ENCODE data around the gene MRPS23.

Gene MRPS23

GRCh38 chr17:57803021-57803420 is 46.8 kb downstream of the MRPS23 start:
- no peak for DNase-seq (ENCODE audit: extremely low read depth in 1 of 2, low read depth in 1 of 2)

- no peak for DNase-seq (ENCODE audit: extremely low read depth in 1 of 2, low read depth in 1 of 2)
These were observed 48.7 kb downstream of the MRPS23 start for GRCh38 chr17:57801044-57801711.

- no peak for DNase-seq (ENCODE audit: extremely low read depth in 1 of 2, low read depth in 1 of 2)
These were observed 55.0 kb downstream of the MRPS23 start for GRCh38 chr17:57794841-57795240.

GRCh38 chr17:57788725-57789124 is 61.1 kb downstream of the MRPS23 start:
- DNase-seq (ENCODE audit: extremely low read depth in 1 of 2, low read depth in 1 of 2): no peak

GRCh38 chr17:57785022-57785421 is 64.8 kb downstream of the MRPS23 start:
- DNase-seq (ENCODE audit: extremely low read depth in 1 of 2, low read depth in 1 of 2): no peak
